Neural cell (in vitro differentiated cells): Measurements from ENCODE around the gene DNAJB6. TPM values are rescaled to one million over a fixed set of nuclear protein-coding genes. Genes with fewer than 3 reads are reported as not detected.

ENCODE experiments used
- H2AFZ ChIP-seq: fragments of 200-600, 300-800 bp; sonication (generic), shearing (Covaris generic); 2 replicates; pipeline ENCODE4 v1.6.0; 2014; ENCODE audit warnings: low read depth, mild to moderate bottlenecking, antibody characterized with exemption, low read length, moderate library complexity
- H3F3A ChIP-seq: fragments of 200-600 bp; shearing (Covaris generic); 2 replicates; pipeline ENCODE4 v1.6.1; 2016; ENCODE audit warnings: mild to moderate bottlenecking, moderate library complexity, mixed read lengths, antibody characterized with exemption, low read length; ENCODE audit not compliant: insufficient read depth, poor library complexity, severe bottlenecking
- H3K27ac ChIP-seq: fragments of 200-600, 300-800 bp; sonication (generic), shearing (Covaris generic); 2 replicates; pipeline ENCODE4 v1.5.1; 2014; ENCODE audit warnings: mild to moderate bottlenecking, low read length, moderate library complexity
- H3K27me3 ChIP-seq: fragments of 300-800, 200-600 bp; sonication (generic), shearing (Covaris generic); 2 replicates; pipeline ENCODE4 v1.6.0; 2014; ENCODE audit warnings: mild to moderate bottlenecking, low read depth, low read length, moderate library complexity; ENCODE audit not compliant: insufficient read depth
- H3K36me3 ChIP-seq: fragments of 300-800, 200-600 bp; sonication (generic), shearing (Covaris generic); 2 replicates; pipeline ENCODE4 v1.5.1; 2014; ENCODE audit warnings: mild to moderate bottlenecking, antibody characterized with exemption, low read length, moderate library complexity; ENCODE audit not compliant: insufficient read depth
- H3K4me2 ChIP-seq: fragments of 300-800, 200-600 bp; sonication (generic), shearing (Covaris generic); 2 replicates; pipeline ENCODE4 v1.6.0; 2014; ENCODE audit warnings: mild to moderate bottlenecking, low read length
- H3K4me3 ChIP-seq: fragments of 300-800, 200-600 bp; sonication (generic), shearing (Covaris generic); 2 replicates; pipeline ENCODE4 v1.5.1; 2014; ENCODE audit warnings: mild to moderate bottlenecking, low read length, moderate library complexity
- H3K79me2 ChIP-seq: fragments of 200-600 bp; shearing (Covaris generic); replicated peaks from 2 replicates; pipeline ENCODE4 v1.6.0; 2014; ENCODE audit warnings: mild to moderate bottlenecking, low read length, moderate library complexity; ENCODE audit not compliant: insufficient read depth
- H3K9ac ChIP-seq: fragments of 300-800, 200-600 bp; sonication (generic), shearing (Covaris generic); 2 replicates; pipeline ENCODE4 v1.6.1; 2016; ENCODE audit warnings: mild to moderate bottlenecking, low read length, mixed read lengths
- H3K9me2 ChIP-seq: fragments of 200-600 bp; shearing (Covaris generic); 2 replicates; pipeline ENCODE4 v1.6.1; 2016; ENCODE audit warnings: mild to moderate bottlenecking, low read length, mixed read lengths; ENCODE audit not compliant: insufficient read depth
- H3K9me3 ChIP-seq: fragments of 200-600, 300-800 bp; sonication (generic), shearing (Covaris generic); 2 replicates; pipeline ENCODE4 v1.6.1; 2016; ENCODE audit warnings: mild to moderate bottlenecking, mixed run types, low read length, moderate library complexity, mixed read lengths
- H4K20me1 ChIP-seq: fragments of 200-600 bp; shearing (Covaris generic); 2 replicates; pipeline ENCODE4 v1.6.1; 2016; ENCODE audit warnings: mild to moderate bottlenecking, mixed run types; ENCODE audit not compliant: insufficient read depth
- CTCF ChIP-seq: fragments of 450-650 bp; IDR thresholded peaks from 2 replicates; pipeline ENCODE4 v1.5.1; 2014; ENCODE audit warnings: antibody characterized with exemption, mild to moderate bottlenecking, moderate library complexity; ENCODE audit not compliant: poor library complexity, severe bottlenecking
- EP300 ChIP-seq: fragments of 450-650 bp; conservative IDR thresholded peaks from 2 replicates; pipeline ENCODE4 v1.6.1; 2014; ENCODE audit warnings: antibody characterized with exemption, mild to moderate bottlenecking, moderate library complexity; ENCODE audit not compliant: poor library complexity, severe bottlenecking
- EZH2 ChIP-seq: fragments of 200-600, 300-800 bp; shearing (Covaris generic), sonication (generic); IDR thresholded peaks from 2 replicates; pipeline ENCODE4 v1.6.1; 2014; ENCODE audit warnings: antibody characterized with exemption, low read length, borderline replicate concordance, mild to moderate bottlenecking; ENCODE audit not compliant: insufficient read depth, poor library complexity, severe bottlenecking
- MXI1 ChIP-seq: fragments of 450-650 bp; conservative IDR thresholded peaks from 2 replicates; pipeline ENCODE4 v1.6.1; 2014; ENCODE audit warnings: antibody characterized with exemption, mild to moderate bottlenecking; ENCODE audit not compliant: poor library complexity, severe bottlenecking
- POLR2AphosphoS5 ChIP-seq: IDR thresholded peaks from 2 replicates; pipeline ENCODE4 v1.6.1; 2012
- RAD21 ChIP-seq: fragments of 450-650 bp; conservative IDR thresholded peaks from 2 replicates; pipeline ENCODE4 v1.6.1; 2014; ENCODE audit warnings: antibody characterized with exemption, mild to moderate bottlenecking, moderate library complexity
- REST ChIP-seq: IDR thresholded peaks from 2 replicates; pipeline ENCODE4 v1.6.1; 2012; ENCODE audit warnings: borderline replicate concordance
- SMC3 ChIP-seq: fragments of 450-650 bp; conservative IDR thresholded peaks from 2 replicates; pipeline ENCODE4 v1.6.1; 2014; ENCODE audit warnings: antibody characterized with exemption, mild to moderate bottlenecking, moderate library complexity; ENCODE audit not compliant: poor library complexity
- TAF1 ChIP-seq: IDR thresholded peaks from 2 replicates; pipeline ENCODE4 v1.6.1; 2012; ENCODE audit warnings: low read depth
- polyA plus RNA-seq: library from polyadenylated mRNA; depleted of rRNA; stranded (reverse); fragments of >200 nt; gene quantifications from 2 replicates; pipeline ENCODE4 v1.2.3, GENCODE V29; 2014

DNAJB6 gene
- polyA plus RNA-seq, 1 donor from 2014 or later, result 427 TPM

- Histone ChIP-seq H3K79me2 (peaks cover 3% of the 10 kb centered on the region), H3K4me2 (no peak overlapping the region), H3F3A (no peaks in the 10 kb centered on the region), H4K20me1 (no peaks in the 10 kb centered on the region), H3K36me3 (no peaks in the 10 kb centered on the region), H3K27ac (no peak overlapping the region), H3K9me2 (no peaks in the 10 kb centered on the region), H3K27me3 (no peaks in the 10 kb centered on the region), H3K9me3 (no peaks in the 10 kb centered on the region), H2AFZ (no peak overlapping the region), H3K9ac (no peak overlapping the region), H3K4me3 (no peak overlapping the region)
- no peak for TF ChIP-seq RAD21
- no peak for TF ChIP-seq SMC3
- no peak for TF ChIP-seq EZH2
- TF ChIP-seq EP300, result no peak
- no peak for TF ChIP-seq MXI1
- no peak for TF ChIP-seq CTCF
- TF ChIP-seq TAF1, result no peak
- TF ChIP-seq REST, result no peak
- TF ChIP-seq POLR2AphosphoS5, result no peak
Observed at GRCh38 chr7:157388301-157388700, 51.5 kb downstream of the DNAJB6 start.

GRCh38 chr7:157389951-157390730 lies 53.3 kb downstream of the DNAJB6 start:
- no peak overlapping the region for H3K4me3 ChIP-seq
- H2AFZ ChIP-seq, result no peak overlapping the region
- H3K4me2 ChIP-seq, result no peak overlapping the region
- H3K79me2 ChIP-seq, result peaks cover 4% of the 10 kb centered on the region
- no peaks in the 10 kb centered on the region for H4K20me1 ChIP-seq
- no peaks in the 10 kb centered on the region for H3F3A ChIP-seq
- H3K27ac ChIP-seq, result no peak overlapping the region
- no peaks in the 10 kb centered on the region for H3K27me3 ChIP-seq
- no peak overlapping the region for H3K9ac ChIP-seq
- H3K9me2 ChIP-seq, result no peaks in the 10 kb centered on the region
- TF ChIP-seq CTCF, result no peak
- no peaks in the 10 kb centered on the region for H3K36me3 ChIP-seq
- no peaks in the 10 kb centered on the region for H3K9me3 ChIP-seq
